Astrocyte of the spinal cord (primary cell): ENCODE measurements around the gene BRINP1.

Experiments
- DNase-seq: peaks from one replicate; pipeline ENCODE4 v3.0.0; 2011; ENCODE audit warnings: low read depth, low spot score
- H3K4me3 ChIP-seq: 2 replicates; pipeline ENCODE4 v1.5.1; 2011; ENCODE audit warnings: low read depth, mild to moderate bottlenecking, low read length, moderate library complexity
- in situ Hi-C: cut with HindIII; loops from 2 replicates; pipeline ENCODE4 v1.10.0; 2017; ENCODE audit warnings: low sequenced_read_pairs
- TF ChIP-seq, protein P1 (sequence below): IDR thresholded peaks from 2 replicates; pipeline ENCODE4 v1.5.1; 2012; ENCODE audit warnings: low read depth, mild to moderate bottlenecking, low read length, inconsistent platforms

The BRINP1 gene

DNA sequence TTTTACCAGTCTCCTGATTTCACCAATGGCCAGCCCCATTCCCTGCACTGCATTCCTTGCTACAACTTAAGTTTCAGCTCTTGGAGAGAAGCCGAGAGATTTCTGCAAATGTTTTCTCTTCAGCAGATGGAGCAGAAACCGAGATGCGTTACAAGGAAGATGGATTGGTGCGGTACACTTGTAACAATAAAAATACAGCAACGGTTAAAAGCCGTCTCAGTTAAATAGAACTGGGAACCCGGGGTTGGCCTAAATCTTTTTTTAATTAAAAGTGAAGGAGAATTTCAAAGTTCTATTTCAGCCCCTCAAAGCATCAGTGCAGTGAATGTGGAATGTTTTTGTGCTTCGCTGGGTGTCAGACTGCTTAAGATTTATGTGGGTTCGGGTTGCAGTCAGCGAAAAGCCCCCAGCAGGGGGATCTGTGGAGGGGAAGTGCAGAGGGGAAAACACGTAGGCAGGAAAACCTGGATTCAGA lies 19.8 kb downstream of the BRINP1 start:
- in situ Hi-C loops = no loop called here
- no peak for DNase-seq
- TF ChIP-seq, protein P1, sequence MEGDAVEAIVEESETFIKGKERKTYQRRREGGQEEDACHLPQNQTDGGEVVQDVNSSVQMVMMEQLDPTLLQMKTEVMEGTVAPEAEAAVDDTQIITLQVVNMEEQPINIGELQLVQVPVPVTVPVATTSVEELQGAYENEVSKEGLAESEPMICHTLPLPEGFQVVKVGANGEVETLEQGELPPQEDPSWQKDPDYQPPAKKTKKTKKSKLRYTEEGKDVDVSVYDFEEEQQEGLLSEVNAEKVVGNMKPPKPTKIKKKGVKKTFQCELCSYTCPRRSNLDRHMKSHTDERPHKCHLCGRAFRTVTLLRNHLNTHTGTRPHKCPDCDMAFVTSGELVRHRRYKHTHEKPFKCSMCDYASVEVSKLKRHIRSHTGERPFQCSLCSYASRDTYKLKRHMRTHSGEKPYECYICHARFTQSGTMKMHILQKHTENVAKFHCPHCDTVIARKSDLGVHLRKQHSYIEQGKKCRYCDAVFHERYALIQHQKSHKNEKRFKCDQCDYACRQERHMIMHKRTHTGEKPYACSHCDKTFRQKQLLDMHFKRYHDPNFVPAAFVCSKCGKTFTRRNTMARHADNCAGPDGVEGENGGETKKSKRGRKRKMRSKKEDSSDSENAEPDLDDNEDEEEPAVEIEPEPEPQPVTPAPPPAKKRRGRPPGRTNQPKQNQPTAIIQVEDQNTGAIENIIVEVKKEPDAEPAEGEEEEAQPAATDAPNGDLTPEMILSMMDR = no peak

DNA sequence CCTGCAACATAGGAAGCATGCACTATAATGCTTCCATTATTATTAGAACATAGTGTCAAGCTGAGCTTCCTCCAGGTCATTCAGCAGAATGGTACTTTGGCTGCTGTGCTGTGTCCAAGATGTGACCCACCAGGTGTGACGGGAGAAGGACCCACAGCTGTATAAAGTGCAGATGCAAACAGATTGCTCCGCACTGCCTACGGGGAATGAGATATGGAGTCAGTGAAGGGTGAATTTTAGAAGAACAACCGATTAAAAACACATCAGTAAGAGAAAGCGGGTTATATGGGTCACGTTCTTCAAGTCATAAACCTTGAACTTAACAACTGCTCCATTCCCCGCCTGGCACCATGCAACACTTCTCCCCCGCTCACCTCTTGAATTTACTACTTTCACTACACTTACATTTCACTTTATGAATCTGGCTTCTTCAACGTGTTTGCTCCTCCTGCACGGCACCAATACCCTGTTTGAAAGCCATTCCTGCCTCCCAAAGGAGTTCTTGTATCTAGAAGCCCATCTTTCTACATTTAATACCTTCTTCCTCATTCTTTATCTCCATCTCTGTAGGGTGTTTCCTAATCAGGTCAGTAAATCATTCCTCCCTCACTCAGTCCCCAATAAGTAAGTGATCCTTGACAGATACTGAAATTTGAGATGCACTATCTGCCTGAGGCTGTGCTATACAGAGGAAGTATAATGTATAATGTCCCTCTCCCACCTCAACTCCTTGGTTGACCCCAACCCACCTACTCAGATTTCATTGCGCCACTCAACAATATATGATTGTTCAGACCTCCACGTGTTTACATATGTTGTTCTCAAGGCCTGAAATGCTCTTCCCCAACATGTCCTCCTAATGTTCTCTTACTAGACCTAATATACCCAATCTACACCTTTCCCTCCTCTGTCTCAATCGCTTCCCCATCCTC lies 25.9 kb downstream of the BRINP1 start:
- DNase-seq = no peak
- TF ChIP-seq, protein P1 = no peak
- in situ Hi-C loops = no loop called here
- H3K4me3 ChIP-seq = no peak overlapping the region

More for the DNA sequence above, 19.8 kb downstream of the BRINP1 start:
- no peak overlapping the region for H3K4me3 ChIP-seq

DNA sequence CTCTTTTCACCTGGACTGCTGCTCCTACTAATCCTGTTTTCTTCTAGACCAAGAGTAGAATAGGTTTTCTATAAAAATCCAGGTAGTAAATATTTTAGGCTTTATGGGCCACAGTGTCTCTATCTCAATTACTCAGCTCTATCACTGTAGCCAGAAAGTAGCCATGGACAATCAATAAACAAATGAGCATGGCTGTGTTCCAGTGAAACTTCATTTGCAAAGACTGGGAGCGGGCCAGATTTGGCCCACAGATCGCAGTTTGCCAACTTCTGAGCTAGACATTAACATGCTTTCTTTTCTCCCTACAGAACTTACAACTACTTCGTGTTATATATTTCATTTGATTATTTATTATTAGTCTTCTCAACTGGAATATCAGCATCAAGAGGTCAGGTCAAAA lies 30.2 kb downstream of the BRINP1 start:
- TF ChIP-seq, protein P1 = no peak
- in situ Hi-C loops = no loop called here

DNA sequence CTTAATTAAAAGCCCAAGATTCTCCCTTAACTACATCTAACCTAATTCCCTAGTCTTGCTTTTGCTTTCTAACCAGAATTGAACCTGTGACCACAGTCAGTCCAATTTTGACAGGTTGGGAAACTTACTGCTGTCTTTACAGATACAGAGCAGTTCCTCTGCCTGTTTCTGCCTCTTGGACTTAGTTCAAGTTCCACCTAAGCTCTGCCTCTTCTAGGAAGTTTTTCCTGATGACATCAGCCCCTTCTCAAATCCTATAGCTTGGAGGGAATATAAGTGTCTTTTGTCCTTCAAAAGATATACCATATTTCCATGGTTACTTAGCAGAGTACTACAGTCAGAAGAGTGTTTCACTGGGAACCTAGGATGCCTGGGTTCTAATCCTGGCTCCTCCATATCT lies 31.7 kb downstream of the BRINP1 start:
- H3K4me3 ChIP-seq = no peak overlapping the region
- in situ Hi-C loops = no loop called here
- TF ChIP-seq, protein P1 = no peak
- no peak for DNase-seq

More for the DNA sequence above, 30.2 kb downstream of the BRINP1 start:
- H3K4me3 ChIP-seq = no peak overlapping the region
- no peak for DNase-seq

DNA sequence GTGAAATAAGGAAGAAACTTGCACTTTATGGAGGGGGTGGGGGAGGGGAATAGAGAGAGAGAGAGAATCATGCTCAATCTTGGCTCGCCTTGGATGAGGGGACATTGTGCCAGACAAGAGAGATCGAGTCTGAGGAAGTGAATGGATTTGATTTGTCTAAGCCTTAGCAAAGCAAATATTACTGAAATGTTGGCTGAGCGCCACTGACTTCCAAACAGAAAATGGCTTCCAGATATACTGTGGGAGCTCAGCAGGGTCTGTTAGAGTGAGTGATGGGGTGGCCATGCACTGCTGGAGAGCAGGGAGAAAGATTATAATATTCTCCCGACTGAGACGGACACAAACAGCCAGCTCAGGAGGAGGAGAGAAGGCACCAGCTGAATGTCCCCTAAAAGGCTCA lies 34.5 kb downstream of the BRINP1 start:
- TF ChIP-seq, protein P1 = no peak
- in situ Hi-C loops = no loop called here
- H3K4me3 ChIP-seq = no peak overlapping the region
- no peak for DNase-seq

DNA sequence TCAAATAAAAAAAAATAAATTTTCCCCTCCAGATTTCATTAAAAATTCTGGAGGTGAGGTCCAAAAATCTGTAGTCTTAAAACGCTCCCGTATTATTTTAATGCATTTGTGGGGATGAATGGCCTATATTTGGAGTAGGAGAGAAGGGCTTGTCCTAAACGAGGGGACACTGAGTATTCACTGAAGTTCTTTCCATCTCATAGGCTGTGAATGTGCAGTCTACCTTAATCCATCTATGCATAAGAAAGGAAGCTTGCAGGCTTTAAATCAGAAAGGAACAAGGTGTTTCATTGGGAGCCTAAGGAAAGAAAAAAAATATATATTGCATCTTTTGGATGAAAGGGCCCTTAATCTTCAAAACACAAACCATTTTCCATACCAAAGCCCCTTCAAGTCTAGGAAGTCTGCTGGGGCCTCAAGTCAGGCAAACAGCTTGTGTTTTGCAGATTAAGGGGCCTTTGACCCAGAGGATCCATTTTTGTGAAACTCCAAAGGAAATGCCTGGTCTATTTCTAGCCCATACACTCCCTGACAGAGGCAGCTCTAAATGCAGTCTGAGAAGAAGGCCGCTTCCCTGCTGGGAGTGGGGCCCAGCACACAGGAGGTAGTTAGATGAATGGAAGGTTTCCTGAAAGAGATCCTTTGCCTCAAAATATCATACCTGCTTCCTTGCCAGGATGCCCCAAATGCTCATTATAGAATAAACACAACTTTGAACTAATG lies 35.6 kb downstream of the BRINP1 start:
- in situ Hi-C loops = no loop called here
- TF ChIP-seq, protein P1 = no peak
- no peak overlapping the region for H3K4me3 ChIP-seq
- DNase-seq = no peak
